ENCODE results near the gene GSTM2.

- TF ChIP-seq CHD1 (IDR thresholded peaks at IDR 0.05; ENCODE audit: low read depth, low read length) (no peak), CTCF (conservative IDR thresholded peaks at IDR 0.05; ENCODE audit: low read depth, low read length) (no peak), SMC3 (IDR thresholded peaks at IDR 0.05; ENCODE audit: low read depth, low read length) (no peak), POLR2A (IDR thresholded peaks at IDR 0.05; ENCODE audit: low read depth, low read length) (no peak), RAD21 (IDR thresholded peaks at IDR 0.05; ENCODE audit: low read length) (no peak), NFE2L2 (IDR thresholded peaks at IDR 0.05; ENCODE audit: low read depth, low read length) (no peak), RCOR1 (IDR thresholded peaks at IDR 0.05; ENCODE audit: insufficient replicate concordance, low read length) (no peak), USF2 (IDR thresholded peaks at IDR 0.05; ENCODE audit: low read depth, low read length) (no peak)
These were observed 14.6 kb upstream of the GSTM2 start for GRCh38 chr1:109653306-109653705.
